CD4-positive, CD25-positive, alpha-beta regulatory T cell (primary cell): Measurements from ENCODE around the gene SRP54. TPM values are rescaled to one million over a fixed set of nuclear protein-coding genes. Genes with fewer than 3 reads are reported as not detected.
A peak's percentile ranks its signal among the peaks of the same experiment; 100 is the strongest.

Source experiments
- ATAC-seq, 2 donors: fragments of 150-1000 bp; cut with Tn5 transposase; one replicate each; pipeline ENCODE4 v1.10.0; 2021; ENCODE audit warnings: low read depth in 2 of 2, moderate number of reproducible peaks in 2 of 2, moderate library complexity in 1 of 2
- DNase-seq, 3 donors: peaks; one replicate each; pipeline versions ENCODE4 v3.0.0 to v3.0.0-alpha.2; 2012 to 2022; ENCODE audit warnings: mixed read lengths in 1 of 3
- H3K27ac ChIP-seq: one replicate; pipeline ENCODE4 v1.7.0; 2013; ENCODE audit warnings: mild to moderate bottlenecking, low read length; ENCODE audit not compliant: insufficient read depth, poor library complexity, severe bottlenecking
- H3K27me3 ChIP-seq: one replicate; pipeline ENCODE4 v1.7.0; 2013; ENCODE audit warnings: low read length; ENCODE audit not compliant: control insufficient read depth, insufficient read depth
- H3K36me3 ChIP-seq: one replicate; pipeline ENCODE4 v1.7.0; 2013; ENCODE audit warnings: mild to moderate bottlenecking, low read length, moderate library complexity; ENCODE audit not compliant: control insufficient read depth, insufficient read depth
- H3K4me1 ChIP-seq: 2 replicates; pipeline ENCODE4 v1.7.0; 2013; ENCODE audit warnings: mild to moderate bottlenecking, low read length; ENCODE audit not compliant: insufficient read depth, control insufficient read depth, poor library complexity, severe bottlenecking
- H3K4me3 ChIP-seq: one replicate; pipeline ENCODE4 v1.7.0; 2013; ENCODE audit warnings: low read depth, mild to moderate bottlenecking, low read length, moderate library complexity
- H3K9me3 ChIP-seq, 2 experiments: 1 replicate in 1 of 2; 2 replicates in 1 of 2; pipeline ENCODE4 v1.7.0; 2013; ENCODE audit warnings: low read length in 2 of 2, mild to moderate bottlenecking in 1 of 2, moderate library complexity in 1 of 2; ENCODE audit not compliant: control insufficient read depth in 2 of 2
- H3K27ac Mint-ChIP-seq, 3 donors: one replicate each; pipeline ENCODE4 v1.8.0; 2020 to 2022; ENCODE audit warnings: mild to moderate bottlenecking in 3 of 3, mixed read lengths in 3 of 3, moderate library complexity in 2 of 3
- H3K27me3 Mint-ChIP-seq: one replicate; pipeline ENCODE4 v1.8.0; 2022; ENCODE audit warnings: mild to moderate bottlenecking, mixed read lengths
- H3K36me3 Mint-ChIP-seq: one replicate; pipeline ENCODE4 v1.8.0; 2020; ENCODE audit warnings: mixed read lengths
- H3K4me1 Mint-ChIP-seq, 4 donors: one replicate each; pipeline ENCODE4 v1.8.0; 2020 to 2022; ENCODE audit warnings: mixed read lengths in 4 of 4, mild to moderate bottlenecking in 1 of 4
- H3K4me3 Mint-ChIP-seq, 4 donors: one replicate each; pipeline ENCODE4 v1.8.0; 2020 to 2022; ENCODE audit warnings: mild to moderate bottlenecking in 4 of 4, mixed read lengths in 4 of 4, moderate library complexity in 3 of 4
- H3K9me3 Mint-ChIP-seq, 7 donors: one replicate each; pipeline ENCODE4 v1.8.0; 2020 to 2022; ENCODE audit warnings: mixed read lengths in 7 of 7, mild to moderate bottlenecking in 3 of 7, moderate library complexity in 2 of 7
- polyA plus RNA-seq, 4 donors: library from polyadenylated mRNA; unstranded; fragments of 300-500 nt; fragmentation: Illumina TruSeq; gene quantifications; one replicate each; pipeline ENCODE4 v1.2.3, GENCODE V29; 2021
- total RNA-seq: library from RNA; stranded (reverse); gene quantifications from one replicate; pipeline ENCODE4 v1.2.3, GENCODE V29; 2022

The SRP54 gene
- total and polyA plus RNA-seq, 5 donors from 2014 or later: 32.9 to 46.1 (median 43.7) TPM

- H3K36me3 Mint-ChIP-seq: peaks cover 42% of the 10 kb centered on the region
- Histone ChIP-seq H3K36me3 (peaks cover 29% of the 10 kb centered on the region), H3K9me3 (no peaks in the 10 kb centered on the region), H3K4me3 (no peak overlapping the region), H3K27ac (no peak overlapping the region), H3K4me1 (no peaks in the 10 kb centered on the region), H3K27me3 (no peaks in the 10 kb centered on the region)
- no peak overlapping the region for H3K27ac Mint-ChIP-seq
- H3K9me3 Mint-ChIP-seq: no peaks in the 10 kb centered on the region
- peaks cover 0 to 5% (median 0%) of the 10 kb centered on the region in 4 donors for H3K4me1 Mint-ChIP-seq
- ATAC-seq: no peak
- no peak overlapping the region for H3K4me3 Mint-ChIP-seq
- DNase-seq: no peak
- H3K27me3 Mint-ChIP-seq: no peaks in the 10 kb centered on the region
Observed at GRCh38 chr14:35072226-35072625, 89.4 kb downstream of the SRP54 start.

- Mint-ChIP-seq H3K27me3 (no peaks in the 10 kb centered on the region), H3K36me3 (peaks cover 34% of the 10 kb centered on the region), H3K9me3 (no peaks in the 10 kb centered on the region), H3K4me1 (peaks cover 0 to 3% (median 0%) of the 10 kb centered on the region in 4 donors), H3K27ac (no peak overlapping the region), H3K4me3 (no peak overlapping the region)
- no peaks in the 10 kb centered on the region for H3K4me1 ChIP-seq
- no peak overlapping the region for H3K27ac ChIP-seq
- no peaks in the 10 kb centered on the region for H3K9me3 ChIP-seq
- H3K27me3 ChIP-seq: no peaks in the 10 kb centered on the region
- no peak overlapping the region for H3K4me3 ChIP-seq
- ATAC-seq: no peak
- no peak for DNase-seq
- peaks cover 28% of the 10 kb centered on the region for H3K36me3 ChIP-seq
Observed at GRCh38 chr14:35073486-35073885, 90.7 kb downstream of the SRP54 start.

- Histone ChIP-seq H3K4me3 (no peak overlapping the region), H3K27me3 (no peaks in the 10 kb centered on the region), H3K36me3 (peaks cover 57% of the 10 kb centered on the region), H3K4me1 (no peaks in the 10 kb centered on the region), H3K27ac (no peak overlapping the region), H3K9me3 (no peaks in the 10 kb centered on the region)
- ATAC-seq (no peak), DNase-seq (no peak)
- no peak overlapping the region for H3K4me3 Mint-ChIP-seq
- peak overlapping the region in 1 of 3 donors; percentile 63 for H3K27ac Mint-ChIP-seq
- peaks cover 0 to 2% (median 0%) of the 10 kb centered on the region in 4 donors for H3K4me1 Mint-ChIP-seq
- H3K36me3 Mint-ChIP-seq: peaks cover 32% of the 10 kb centered on the region
- no peaks in the 10 kb centered on the region for H3K9me3 Mint-ChIP-seq
- H3K27me3 Mint-ChIP-seq: no peaks in the 10 kb centered on the region
Observed at GRCh38 chr14:35078082-35078481, 95.3 kb downstream of the SRP54 start.

Other genes with a start within 250 kb of the SRP54 start
- gene BAZ1A, start 107.6 kb upstream of the SRP54 start, total RNA-seq: 55.1 TPM
- gene BAZ1A, start 107.6 kb upstream of the SRP54 start, polyA plus RNA-seq: 10 to 100 TPM in 2 of 4 donors, 1 to 10 TPM in 2; 9.4 to 12.1 (median 10.1) TPM
- 152 TPM for gene FAM177A1, start 63.3 kb downstream of the SRP54 start, total RNA-seq
- 10 to 100 TPM; 51.5 to 65.4 (median 57.7) TPM for gene FAM177A1, start 63.3 kb downstream of the SRP54 start, polyA plus RNA-seq
- 52.6 TPM for gene PPP2R3C, start 139.0 kb downstream of the SRP54 start, total RNA-seq
- gene PPP2R3C, start 139.0 kb downstream of the SRP54 start, polyA plus RNA-seq: 100 to 1,000 TPM in 1 of 4 donors, 10 to 100 TPM in 3; 81.5 to 100 (median 89.3) TPM
- gene PRORP, start 139.6 kb downstream of the SRP54 start, total RNA-seq: 49.1 TPM
- 10 to 100 TPM; 76.3 to 83.1 (median 77.6) TPM for gene PRORP, start 139.6 kb downstream of the SRP54 start, polyA plus RNA-seq